PFSK-1 (cell line): ENCODE data around the gene HCN4.

Source experiments
- POLR2AphosphoS5 ChIP-seq: IDR thresholded peaks from 2 replicates; pipeline ENCODE4 v1.6.1; 2012; ENCODE audit warnings: low read depth, mild to moderate bottlenecking, control low read depth, low read length, moderate library complexity
- SIN3A ChIP-seq: IDR thresholded peaks from 2 replicates; pipeline ENCODE4 v1.6.1; 2012; ENCODE audit warnings: mild to moderate bottlenecking, low read length, moderate library complexity, borderline replicate concordance; ENCODE audit not compliant: insufficient read depth

DNA sequence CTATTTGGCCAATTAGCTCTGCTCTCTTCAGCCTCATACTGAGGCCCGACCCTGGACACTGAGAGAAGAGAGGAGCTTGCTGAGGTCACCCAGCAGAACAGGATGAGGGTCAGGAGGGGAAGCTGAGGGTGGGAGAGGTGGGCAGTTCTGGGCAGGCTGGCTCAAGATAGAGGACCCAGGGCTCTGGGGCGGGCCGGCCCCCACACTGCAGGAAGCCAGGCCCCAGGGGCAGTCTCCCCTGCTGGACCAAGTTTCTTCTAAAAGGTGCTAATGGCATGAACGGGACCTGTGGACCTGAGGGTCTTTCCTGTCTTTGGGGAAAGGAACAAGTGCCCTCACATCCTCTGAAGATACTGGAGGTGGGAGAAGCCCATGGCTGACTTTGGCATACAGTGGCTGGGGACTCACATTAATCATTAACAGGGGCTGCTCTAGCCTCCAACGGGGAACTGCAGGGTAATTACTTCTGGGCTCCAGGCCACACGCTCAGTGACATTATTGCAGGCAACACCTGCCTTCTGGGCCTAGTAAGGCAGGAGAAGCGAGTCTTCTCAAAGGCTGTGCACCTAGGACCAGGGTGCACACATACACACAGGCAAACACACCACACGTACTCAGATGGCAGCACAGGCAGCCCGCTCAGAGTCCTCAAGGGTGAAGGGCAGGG lies 10.6 kb downstream of the HCN4 start:
- no peak for TF ChIP-seq POLR2AphosphoS5
- no peak for TF ChIP-seq SIN3A
